Immature natural killer cell (primary cell): Measurements from ENCODE around the gene MMP21. TPM values are rescaled to one million over a fixed set of nuclear protein-coding genes. Genes with fewer than 3 reads are reported as not detected.
A peak's percentile ranks its signal among the peaks of the same experiment; 100 is the strongest.

ENCODE experiments used
- DNase-seq, 3 donors: peaks; one replicate each; pipeline ENCODE4 v3.0.0; 2022; ENCODE audit warnings: mixed read lengths in 1 of 3
- H3K27ac Mint-ChIP-seq, 6 donors: one replicate each; pipeline ENCODE4 v1.8.0; 2020; ENCODE audit warnings: mixed read lengths in 6 of 6, mild to moderate bottlenecking in 5 of 6, inconsistent platforms in 4 of 6, moderate library complexity in 3 of 6
- H3K27me3 Mint-ChIP-seq, 3 donors: one replicate each; pipeline ENCODE4 v1.8.0; 2020 to 2021; ENCODE audit warnings: low read depth in 3 of 3, mild to moderate bottlenecking in 3 of 3, mixed read lengths in 3 of 3, moderate library complexity in 3 of 3, inconsistent platforms in 1 of 3
- H3K36me3 Mint-ChIP-seq, 3 donors: one replicate each; pipeline ENCODE4 v1.8.0; 2020; ENCODE audit warnings: mixed read lengths in 3 of 3, inconsistent platforms in 2 of 3, mild to moderate bottlenecking in 2 of 3
- H3K4me1 Mint-ChIP-seq, 2 donors: one replicate each; pipeline ENCODE4 v1.8.0; 2020; ENCODE audit warnings: inconsistent platforms in 2 of 2, mild to moderate bottlenecking in 2 of 2, mixed read lengths in 2 of 2, moderate library complexity in 1 of 2
- H3K4me3 Mint-ChIP-seq, 5 donors: one replicate each; pipeline ENCODE4 v1.8.0; 2020; ENCODE audit warnings: mild to moderate bottlenecking in 5 of 5, mixed read lengths in 5 of 5, inconsistent platforms in 3 of 5, moderate library complexity in 3 of 5
- H3K9me3 Mint-ChIP-seq, 6 donors: one replicate each; pipeline ENCODE4 v1.8.0; 2020; ENCODE audit warnings: mild to moderate bottlenecking in 6 of 6, mixed read lengths in 6 of 6, inconsistent platforms in 4 of 6, moderate library complexity in 3 of 6
- polyA plus RNA-seq, 3 donors: library from polyadenylated mRNA; unstranded; fragments of 300-500 nt; fragmentation: Illumina TruSeq; gene quantifications; one replicate each; pipeline ENCODE4 v1.2.3, GENCODE V29; 2021

Gene MMP21
- polyA plus RNA-seq, 3 donors from 2014 or later: not detected

GRCh38 chr10:125768219-125768855, 7.3 kb downstream of the MMP21 start:
- H3K27me3 Mint-ChIP-seq: no peaks in the 10 kb centered on the region

GRCh38 chr10:125766511-125766910, 9.1 kb downstream of the MMP21 start:
- no peak for DNase-seq
- H3K27me3 Mint-ChIP-seq: peaks cover 0 to 1% (median 0%) of the 10 kb centered on the region in 3 donors
- no peaks in the 10 kb centered on the region for H3K9me3 Mint-ChIP-seq
- no peaks in the 10 kb centered on the region for H3K4me1 Mint-ChIP-seq
- no peak overlapping the region for H3K4me3 Mint-ChIP-seq
- H3K27ac Mint-ChIP-seq: peak overlapping the region in 1 of 6 donors; percentile 11
- H3K36me3 Mint-ChIP-seq: peaks cover 13 to 49% (median 13%) of the 10 kb centered on the region in 3 donors

More at GRCh38 chr10:125768219-125768855, 7.3 kb downstream of the MMP21 start:
- no peaks in the 10 kb centered on the region for H3K9me3 Mint-ChIP-seq
- H3K4me3 Mint-ChIP-seq: no peak overlapping the region
- H3K4me1 Mint-ChIP-seq: no peaks in the 10 kb centered on the region
- DNase-seq: no peak
- peaks cover 5 to 39% (median 9%) of the 10 kb centered on the region in 3 donors for H3K36me3 Mint-ChIP-seq
- peak overlapping the region in 1 of 6 donors; percentile 31 for H3K27ac Mint-ChIP-seq

- H3K9me3 Mint-ChIP-seq: no peaks in the 10 kb centered on the region
- H3K27ac Mint-ChIP-seq: peak overlapping the region in 2 of 6 donors; percentile 6 to 11
- DNase-seq: no peak
- no peak overlapping the region for H3K4me3 Mint-ChIP-seq
- H3K4me1 Mint-ChIP-seq: no peaks in the 10 kb centered on the region
- peaks cover 13 to 52% (median 13%) of the 10 kb centered on the region in 3 donors for H3K36me3 Mint-ChIP-seq
- peaks cover 0 to 1% (median 0%) of the 10 kb centered on the region in 3 donors for H3K27me3 Mint-ChIP-seq
These were observed 9.8 kb downstream of the MMP21 start for GRCh38 chr10:125765835-125766234.

GRCh38 chr10:125762692-125763648, 12.7 kb downstream of the MMP21 start:
- H3K27ac Mint-ChIP-seq: no peak overlapping the region
- H3K4me1 Mint-ChIP-seq: no peaks in the 10 kb centered on the region
- DNase-seq: no peak
- peaks cover 0 to 1% (median 0%) of the 10 kb centered on the region in 3 donors for H3K27me3 Mint-ChIP-seq
- H3K4me3 Mint-ChIP-seq: no peak overlapping the region
- peaks cover 19 to 66% (median 23%) of the 10 kb centered on the region in 3 donors for H3K36me3 Mint-ChIP-seq
- no peaks in the 10 kb centered on the region for H3K9me3 Mint-ChIP-seq

GRCh38 chr10:125761961-125762360, 13.7 kb downstream of the MMP21 start:
- Mint-ChIP-seq H3K27me3 (peaks cover 0 to 1% (median 0%) of the 10 kb centered on the region in 3 donors), H3K4me1 (peaks cover 1 to 9% of the 10 kb centered on the region in 2 donors), H3K9me3 (no peaks in the 10 kb centered on the region), H3K36me3 (peaks cover 19 to 68% (median 31%) of the 10 kb centered on the region in 3 donors), H3K27ac (peak overlapping the region in 3 of 6 donors; percentile 10 to 57 (median 27)), H3K4me3 (no peak overlapping the region)
- no peak for DNase-seq

- no peaks in the 10 kb centered on the region for H3K9me3 Mint-ChIP-seq
- H3K27ac Mint-ChIP-seq: peak overlapping the region in 2 of 6 donors; percentile 4 to 70
- H3K27me3 Mint-ChIP-seq: peaks cover 0 to 3% (median 1%) of the 10 kb centered on the region in 3 donors
- H3K4me3 Mint-ChIP-seq: no peak overlapping the region
- DNase-seq: no peak
- H3K4me1 Mint-ChIP-seq: peaks cover 1 to 19% of the 10 kb centered on the region in 2 donors
- H3K36me3 Mint-ChIP-seq: peaks cover 26 to 66% (median 41%) of the 10 kb centered on the region in 3 donors
These were observed 17.9 kb downstream of the MMP21 start for GRCh38 chr10:125757742-125758141.

- no peak for DNase-seq
- Mint-ChIP-seq H3K36me3 (peaks cover 26 to 67% (median 36%) of the 10 kb centered on the region in 3 donors), H3K9me3 (no peaks in the 10 kb centered on the region), H3K27me3 (peaks cover 0 to 3% (median under 1%) of the 10 kb centered on the region in 3 donors), H3K27ac (peak overlapping the region in 1 of 6 donors; percentile 19), H3K4me1 (peaks cover 1 to 19% of the 10 kb centered on the region in 2 donors), H3K4me3 (no peak overlapping the region)
These were observed 18.7 kb downstream of the MMP21 start for GRCh38 chr10:125756853-125757487.

- H3K4me1 Mint-ChIP-seq: peaks cover 1 to 19% of the 10 kb centered on the region in 2 donors
- H3K4me3 Mint-ChIP-seq: no peak overlapping the region
- peaks cover 26 to 72% (median 32%) of the 10 kb centered on the region in 3 donors for H3K36me3 Mint-ChIP-seq
These were observed 19.4 kb downstream of the MMP21 start for GRCh38 chr10:125756196-125756595.

GRCh38 chr10:125747417-125747816, 28.2 kb downstream of the MMP21 start:
- Mint-ChIP-seq H3K4me3 (no peak overlapping the region), H3K9me3 (no peaks in the 10 kb centered on the region), H3K36me3 (peaks cover 61 to 83% (median 66%) of the 10 kb centered on the region in 3 donors), H3K4me1 (peaks cover 2 to 10% of the 10 kb centered on the region in 2 donors), H3K27ac (no peak overlapping the region), H3K27me3 (peaks cover 0 to 2% (median 0%) of the 10 kb centered on the region in 3 donors)
- no peak for DNase-seq

More at GRCh38 chr10:125756196-125756595, 19.4 kb downstream of the MMP21 start:
- H3K27ac Mint-ChIP-seq: peak overlapping the region in 1 of 6 donors; percentile 3
- H3K27me3 Mint-ChIP-seq: peaks cover 0 to 3% (median 0%) of the 10 kb centered on the region in 3 donors
- no peak for DNase-seq
- H3K9me3 Mint-ChIP-seq: no peaks in the 10 kb centered on the region

GRCh38 chr10:125744909-125745308, 30.7 kb downstream of the MMP21 start:
- Mint-ChIP-seq H3K9me3 (no peaks in the 10 kb centered on the region), H3K36me3 (peaks cover 68 to 81% (median 69%) of the 10 kb centered on the region in 3 donors), H3K4me1 (peaks cover 2 to 10% of the 10 kb centered on the region in 2 donors), H3K4me3 (no peak overlapping the region), H3K27me3 (peaks cover 0 to 2% (median 0%) of the 10 kb centered on the region in 3 donors), H3K27ac (peak overlapping the region in 3 of 6 donors; percentile 7 to 74 (median 59))
- DNase-seq: no peak

GRCh38 chr10:125742465-125742864, 33.2 kb downstream of the MMP21 start:
- Mint-ChIP-seq H3K36me3 (peaks cover 56 to 79% (median 74%) of the 10 kb centered on the region in 3 donors), H3K4me3 (no peak overlapping the region), H3K4me1 (peaks cover 2 to 10% of the 10 kb centered on the region in 2 donors), H3K27ac (peak overlapping the region in 2 of 6 donors; percentile 9 to 30), H3K27me3 (peaks cover 0 to 2% (median 0%) of the 10 kb centered on the region in 3 donors), H3K9me3 (no peaks in the 10 kb centered on the region)
- DNase-seq: no peak

GRCh38 chr10:125739994-125740679, 35.5 kb downstream of the MMP21 start:
- no peaks in the 10 kb centered on the region for H3K4me1 Mint-ChIP-seq
- H3K27ac Mint-ChIP-seq: no peak overlapping the region
- no peak overlapping the region for H3K4me3 Mint-ChIP-seq
- peaks cover 39 to 75% (median 72%) of the 10 kb centered on the region in 3 donors for H3K36me3 Mint-ChIP-seq
- DNase-seq: no peak
- H3K27me3 Mint-ChIP-seq: no peaks in the 10 kb centered on the region
- H3K9me3 Mint-ChIP-seq: no peaks in the 10 kb centered on the region

GRCh38 chr10:125738206-125738605, 37.4 kb downstream of the MMP21 start:
- DNase-seq: no peak
- Mint-ChIP-seq H3K9me3 (no peaks in the 10 kb centered on the region), H3K36me3 (peaks cover 23 to 70% (median 57%) of the 10 kb centered on the region in 3 donors)

More at GRCh38 chr10:125738206-125738605, 37.4 kb downstream of the MMP21 start:
- H3K4me1 Mint-ChIP-seq: peaks cover 0 to 6% of the 10 kb centered on the region in 2 donors
- no peaks in the 10 kb centered on the region for H3K27me3 Mint-ChIP-seq
- no peak overlapping the region for H3K27ac Mint-ChIP-seq
- no peak overlapping the region for H3K4me3 Mint-ChIP-seq
